Measurements from ENCODE around the gene SDR42E1. TPM values are rescaled to one million over a fixed set of nuclear protein-coding genes. Genes with fewer than 3 reads are reported as not detected.

Gene SDR42E1
- total and polyA plus RNA-seq, 2 of the 13 experiments (the other 11 are each of a cell fraction or from before 2014, with no cell fraction given), result 0.01 to 0.13 TPM

- TF ChIP-seq, protein P1, sequence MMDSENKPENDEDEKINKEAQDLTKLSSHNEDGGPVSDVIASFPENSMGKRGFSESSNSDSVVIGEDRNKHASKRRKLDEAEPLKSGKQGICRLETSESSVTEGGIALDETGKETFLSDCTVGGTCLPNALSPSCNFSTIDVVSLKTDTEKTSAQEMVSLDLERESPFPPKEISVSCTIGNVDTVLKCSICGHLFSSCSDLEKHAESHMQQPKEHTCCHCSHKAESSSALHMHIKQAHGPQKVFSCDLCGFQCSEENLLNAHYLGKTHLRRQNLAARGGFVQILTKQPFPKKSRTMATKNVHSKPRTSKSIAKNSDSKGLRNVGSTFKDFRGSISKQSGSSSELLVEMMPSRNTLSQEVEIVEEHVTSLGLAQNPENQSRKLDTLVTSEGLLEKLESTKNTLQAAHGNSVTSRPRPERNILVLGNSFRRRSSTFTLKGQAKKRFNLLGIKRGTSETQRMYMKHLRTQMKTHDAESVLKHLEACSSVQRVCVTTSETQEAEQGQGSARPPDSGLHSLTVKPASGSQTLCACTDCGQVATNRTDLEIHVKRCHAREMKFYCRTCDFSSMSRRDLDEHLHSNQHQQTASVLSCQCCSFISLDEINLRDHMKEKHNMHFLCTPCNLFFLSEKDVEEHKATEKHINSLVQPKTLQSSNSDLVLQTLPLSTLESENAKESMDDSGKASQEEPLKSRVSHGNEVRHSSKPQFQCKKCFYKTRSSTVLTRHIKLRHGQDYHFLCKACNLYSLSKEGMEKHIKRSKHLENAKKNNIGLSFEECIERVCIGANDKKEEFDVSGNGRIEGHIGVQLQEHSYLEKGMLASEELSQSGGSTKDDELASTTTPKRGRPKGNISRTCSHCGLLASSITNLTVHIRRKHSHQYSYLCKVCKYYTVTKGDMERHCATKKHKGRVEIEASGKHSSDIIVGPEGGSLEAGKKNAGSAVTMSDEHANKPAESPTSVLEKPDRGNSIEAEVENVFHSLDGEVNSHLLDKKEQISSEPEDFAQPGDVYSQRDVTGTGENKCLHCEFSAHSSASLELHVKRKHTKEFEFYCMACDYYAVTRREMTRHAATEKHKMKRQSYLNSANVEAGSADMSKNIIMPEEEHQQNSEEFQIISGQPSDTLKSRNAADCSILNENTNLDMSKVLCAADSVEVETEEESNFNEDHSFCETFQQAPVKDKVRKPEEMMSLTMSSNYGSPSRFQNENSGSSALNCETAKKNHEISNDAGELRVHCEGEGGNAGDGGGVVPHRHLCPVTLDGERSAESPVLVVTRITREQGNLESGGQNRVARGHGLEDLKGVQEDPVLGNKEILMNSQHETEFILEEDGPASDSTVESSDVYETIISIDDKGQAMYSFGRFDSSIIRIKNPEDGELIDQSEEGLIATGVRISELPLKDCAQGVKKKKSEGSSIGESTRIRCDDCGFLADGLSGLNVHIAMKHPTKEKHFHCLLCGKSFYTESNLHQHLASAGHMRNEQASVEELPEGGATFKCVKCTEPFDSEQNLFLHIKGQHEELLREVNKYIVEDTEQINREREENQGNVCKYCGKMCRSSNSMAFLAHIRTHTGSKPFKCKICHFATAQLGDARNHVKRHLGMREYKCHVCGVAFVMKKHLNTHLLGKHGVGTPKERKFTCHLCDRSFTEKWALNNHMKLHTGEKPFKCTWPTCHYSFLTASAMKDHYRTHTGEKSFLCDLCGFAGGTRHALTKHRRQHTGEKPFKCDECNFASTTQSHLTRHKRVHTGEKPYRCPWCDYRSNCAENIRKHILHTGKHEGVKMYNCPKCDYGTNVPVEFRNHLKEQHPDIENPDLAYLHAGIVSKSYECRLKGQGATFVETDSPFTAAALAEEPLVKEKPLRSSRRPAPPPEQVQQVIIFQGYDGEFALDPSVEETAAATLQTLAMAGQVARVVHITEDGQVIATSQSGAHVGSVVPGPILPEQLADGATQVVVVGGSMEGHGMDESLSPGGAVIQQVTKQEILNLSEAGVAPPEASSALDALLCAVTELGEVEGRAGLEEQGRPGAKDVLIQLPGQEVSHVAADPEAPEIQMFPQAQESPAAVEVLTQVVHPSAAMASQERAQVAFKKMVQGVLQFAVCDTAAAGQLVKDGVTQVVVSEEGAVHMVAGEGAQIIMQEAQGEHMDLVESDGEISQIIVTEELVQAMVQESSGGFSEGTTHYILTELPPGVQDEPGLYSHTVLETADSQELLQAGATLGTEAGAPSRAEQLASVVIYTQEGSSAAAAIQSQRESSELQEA (CRISPR knock-in tag; IDR thresholded peaks at IDR 0.05; ENCODE audit: not compliant biosample characterization), result no peak
- TF ChIP-seq CEBPB (IDR thresholded peaks at IDR 0.05; ENCODE audit: borderline replicate concordance, low read depth, low read length) (no peak), ATF7-NPFF (CRISPR knock-in tag; IDR thresholded peaks at IDR 0.05; ENCODE audit: low read depth) (no peak), KAT8 (CRISPR knock-in tag; IDR thresholded peaks at IDR 0.05) (no peak), HNF4G (IDR thresholded peaks at IDR 0.05; ENCODE audit: borderline replicate concordance, low read depth, low read length) (no peak), HNF4G (CRISPR knock-in tag; IDR thresholded peaks at IDR 0.05; ENCODE audit: borderline replicate concordance, low read depth) (no peak)
- TF ChIP-seq, protein P2, sequence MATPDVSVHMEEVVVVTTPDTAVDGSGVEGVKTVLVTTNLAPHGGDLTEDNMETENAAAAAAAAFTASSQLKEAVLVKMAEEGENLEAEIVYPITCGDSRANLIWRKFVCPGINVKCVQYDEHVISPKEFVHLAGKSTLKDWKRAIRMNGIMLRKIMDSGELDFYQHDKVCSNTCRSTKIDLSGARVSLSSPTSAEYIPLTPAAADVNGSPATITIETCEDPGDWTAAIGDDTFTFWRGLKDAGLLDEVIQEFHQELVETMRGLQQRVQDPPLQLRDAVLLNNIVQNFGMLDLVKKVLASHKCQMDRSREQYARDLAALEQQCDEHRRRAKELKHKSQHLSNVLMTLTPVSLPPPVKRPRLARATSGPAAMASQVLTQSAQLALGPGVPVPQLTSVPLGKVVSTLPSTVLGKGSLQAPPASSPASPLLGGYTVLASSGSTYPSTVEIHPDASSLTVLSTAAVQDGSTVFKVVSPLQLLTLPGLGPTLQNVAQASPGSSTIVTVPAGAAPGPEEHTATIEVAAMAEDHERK (CRISPR knock-in tag; IDR thresholded peaks at IDR 0.05; ENCODE audit: low read depth), result no peak
Observed at GRCh38 chr16:82040296-82040695, 29.0 kb upstream of the SDR42E1 start (continued).
